Activated effector memory CD4-positive, alpha-beta T cell treated with Interleukin-2 at 50 U/mL for 16 hours (primary cell): Measurements from ENCODE around the gene AKT3.

Experiments
- DNase-seq: peaks from one replicate; pipeline ENCODE4 v3.0.0-alpha.2; 2020

AKT3 gene

DNA sequence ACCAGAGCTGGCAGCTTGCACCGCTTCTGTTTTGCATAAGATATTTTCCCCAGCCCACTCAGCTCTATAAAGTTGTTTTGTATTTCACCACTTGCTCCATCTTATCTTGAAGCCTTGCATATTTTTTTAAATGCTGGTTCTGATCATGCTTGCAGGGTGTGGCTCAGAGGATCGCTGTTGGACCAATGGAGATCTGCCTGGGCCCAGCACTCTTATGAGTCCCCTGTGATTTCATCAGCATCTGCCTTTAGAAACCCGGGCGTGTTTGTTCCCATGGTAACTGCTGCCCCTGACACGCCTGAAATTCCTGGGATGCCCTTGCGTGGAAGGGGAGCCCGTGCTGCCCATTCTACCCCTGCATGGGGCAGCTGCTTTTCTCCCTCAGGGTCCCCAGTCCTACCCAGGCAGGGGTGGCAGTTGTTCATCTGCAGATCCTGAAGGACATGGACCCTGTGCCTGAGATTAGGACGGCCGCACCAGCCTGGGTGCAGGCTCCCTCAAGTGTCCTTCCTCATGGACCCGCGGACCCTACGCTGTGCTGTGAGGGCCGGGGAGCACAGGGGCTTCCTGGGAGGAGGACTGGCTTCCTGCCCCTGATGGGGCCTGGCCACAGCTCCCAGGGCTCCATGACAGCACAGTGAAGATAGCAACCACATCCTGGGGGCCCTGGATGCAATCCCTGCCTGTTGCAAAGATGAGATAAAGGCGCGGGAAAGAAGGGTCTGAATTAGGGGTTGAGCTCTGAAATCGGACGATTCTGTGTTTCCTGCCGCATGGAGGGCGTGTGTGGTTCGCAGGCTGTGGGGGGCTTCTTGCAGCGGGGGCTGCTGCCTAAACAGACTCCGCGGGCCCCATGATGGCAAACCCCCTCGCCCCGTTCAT is 367.7 kb downstream of the AKT3 start:
- no peak for DNase-seq

DNA sequence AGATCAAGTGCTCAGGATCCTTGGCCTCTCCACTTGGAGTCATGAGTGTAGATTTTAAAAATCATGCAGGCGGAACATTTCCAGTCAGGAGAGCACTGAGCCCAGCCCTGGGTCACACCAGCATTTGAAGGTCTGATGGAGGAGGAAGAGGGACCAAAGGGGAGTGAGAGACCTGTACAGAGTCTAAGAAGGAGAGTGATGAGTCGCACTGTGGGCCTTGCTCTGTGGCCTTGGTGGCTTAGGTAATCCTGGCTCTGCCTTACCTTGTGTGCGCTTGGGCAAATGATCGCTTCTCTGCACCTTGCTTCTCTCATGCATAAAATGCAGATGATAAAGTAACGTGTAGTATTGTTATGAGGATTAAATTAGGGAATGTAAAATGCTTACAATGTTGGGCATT is 368.9 kb downstream of the AKT3 start:
- no peak for DNase-seq

DNA sequence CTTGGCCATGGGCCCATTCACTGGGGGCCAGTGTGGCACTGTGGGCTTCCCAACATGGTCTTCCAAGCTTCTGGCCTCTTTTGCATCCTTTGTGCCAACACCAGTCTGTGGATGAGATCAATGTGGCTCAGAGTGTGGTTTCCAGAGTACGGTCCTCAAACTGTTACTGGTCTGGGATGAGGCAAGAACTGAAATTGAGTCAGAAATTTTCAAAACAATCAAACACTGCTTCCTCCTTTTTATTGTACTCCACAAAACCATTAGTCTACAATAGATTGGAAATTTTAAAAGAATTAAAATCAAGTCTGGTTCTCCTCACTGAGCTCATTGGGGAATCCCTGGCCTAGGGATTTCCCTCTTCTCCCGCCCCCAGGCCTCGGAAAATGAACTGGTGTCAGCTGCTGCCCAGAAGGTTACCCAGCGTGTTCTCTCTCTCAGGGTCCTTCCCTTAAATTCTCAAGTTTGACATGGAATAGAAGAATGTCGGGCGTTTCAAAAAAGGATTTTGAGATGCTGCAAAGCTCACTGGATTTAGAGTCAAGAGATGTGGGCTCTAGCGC is 372.2 kb downstream of the AKT3 start:
- no peak for DNase-seq

DNA sequence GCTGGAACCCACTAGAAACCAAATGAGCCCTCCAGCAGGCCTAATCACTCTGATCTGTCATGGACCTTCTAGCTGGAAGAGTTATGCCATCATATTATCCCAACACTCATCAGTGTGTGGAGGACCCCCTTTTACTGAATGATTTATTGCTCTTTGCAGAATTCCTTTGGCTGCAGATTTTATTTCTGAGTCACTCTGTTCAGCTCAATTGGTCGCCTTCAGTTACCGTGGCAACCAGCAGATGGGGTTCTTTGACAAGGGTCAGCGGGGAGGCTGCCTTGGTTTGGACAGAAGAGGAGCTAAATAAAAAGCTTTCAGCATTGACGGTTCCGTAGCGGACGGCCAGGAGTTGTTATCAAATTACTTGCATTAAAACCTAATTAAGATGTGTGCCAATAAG is 374.1 kb downstream of the AKT3 start:
- no peak for DNase-seq

DNA sequence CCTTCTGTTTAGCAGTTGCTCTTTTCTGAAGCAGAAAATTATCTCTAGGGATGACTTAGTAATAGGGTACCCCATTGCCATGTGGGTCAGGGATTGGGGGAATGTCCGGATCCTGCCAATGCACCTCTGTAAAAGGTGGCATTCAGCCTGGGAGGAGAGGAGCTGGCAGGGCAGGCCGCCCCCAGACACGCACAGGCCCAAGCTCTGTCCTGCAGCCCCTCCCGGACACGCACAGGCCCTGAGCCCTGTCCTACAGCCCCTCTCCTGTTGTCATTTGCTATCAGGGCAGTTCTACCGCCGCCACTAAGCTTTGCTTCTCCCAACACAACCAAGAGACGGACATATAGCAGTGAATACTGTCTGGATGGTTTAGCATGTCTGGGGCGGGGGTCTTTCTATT is 375.1 kb downstream of the AKT3 start:
- DNase-seq, result no peak

DNA sequence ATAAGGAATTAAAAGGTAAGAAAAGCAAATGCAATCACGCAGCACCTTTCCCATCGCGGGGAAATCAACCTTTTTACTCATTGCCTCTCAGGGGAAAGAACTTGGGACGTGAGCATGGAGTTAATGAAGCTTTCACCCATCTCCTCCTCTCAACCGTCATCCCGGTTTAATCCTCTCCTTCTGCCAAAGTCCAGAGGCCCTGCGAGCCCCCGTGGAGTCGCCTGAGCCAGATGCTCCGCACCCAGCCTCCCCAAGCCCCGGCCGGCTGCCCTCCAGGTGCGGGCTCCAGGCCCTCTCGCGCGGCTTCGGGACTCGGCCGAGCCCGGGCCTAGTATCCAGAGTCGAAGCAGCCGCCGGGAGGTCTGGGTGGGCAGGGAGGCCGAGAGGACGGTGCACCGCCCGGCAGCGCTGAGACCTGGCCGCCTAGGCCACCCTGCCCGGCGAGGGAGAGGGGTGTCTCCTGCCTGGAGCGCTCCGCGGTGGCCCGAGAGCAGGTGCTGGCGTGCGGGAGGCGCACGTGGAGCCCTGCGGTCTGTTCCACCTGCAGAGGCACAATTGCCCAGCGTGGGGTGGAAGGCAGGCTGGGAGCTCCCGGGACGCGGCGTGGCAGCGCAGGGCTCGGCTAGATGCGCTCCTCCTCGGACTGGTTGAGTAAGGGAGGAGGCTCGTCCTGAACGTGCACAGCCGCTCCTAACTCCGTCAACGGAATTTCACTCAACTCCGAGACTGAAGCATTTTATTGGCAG is 375.7 kb downstream of the AKT3 start:
- DNase-seq, result no peak

DNA sequence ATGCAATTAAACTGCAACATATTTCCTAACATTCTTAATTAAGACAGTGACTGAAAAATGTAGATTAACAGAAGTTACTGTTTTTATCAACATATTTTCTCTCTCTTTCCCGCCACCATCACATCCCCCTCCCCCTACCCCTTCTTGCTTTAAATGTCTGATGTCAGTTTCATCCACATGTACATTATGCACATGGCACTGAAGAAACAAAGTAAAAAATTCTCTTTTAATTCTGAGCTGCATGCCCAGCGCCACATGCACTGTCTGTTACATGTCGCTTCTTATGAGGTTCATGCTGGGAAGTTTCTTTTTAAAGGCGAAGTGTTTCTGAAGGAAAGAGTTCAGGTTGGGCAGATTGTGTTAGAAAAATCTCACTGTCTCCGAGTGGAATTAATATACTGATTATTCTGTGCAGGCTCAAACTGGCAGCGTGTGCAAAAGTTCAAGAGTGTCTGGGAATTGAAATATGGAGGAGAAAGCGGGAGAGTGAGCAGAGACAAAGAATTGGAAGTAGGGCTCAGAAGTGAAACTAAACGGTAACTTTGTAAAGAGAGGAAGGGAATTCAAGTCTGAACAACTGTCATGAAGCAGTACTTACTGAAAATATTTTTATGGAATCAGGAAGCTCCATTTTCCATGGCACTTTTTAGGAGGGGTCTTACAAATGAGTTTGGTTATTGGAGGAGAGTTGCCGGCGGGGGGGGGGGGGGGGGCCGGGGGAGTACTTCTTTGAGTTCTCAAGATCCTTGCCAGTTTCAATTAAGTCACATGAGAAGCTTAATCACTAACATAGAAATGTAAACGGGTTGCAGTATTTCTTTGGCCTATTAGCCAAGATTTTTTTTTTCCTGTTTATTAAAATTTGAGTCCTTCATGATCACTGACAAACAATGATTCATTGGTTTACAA is 376.6 kb downstream of the AKT3 start:
- no peak for DNase-seq

DNA sequence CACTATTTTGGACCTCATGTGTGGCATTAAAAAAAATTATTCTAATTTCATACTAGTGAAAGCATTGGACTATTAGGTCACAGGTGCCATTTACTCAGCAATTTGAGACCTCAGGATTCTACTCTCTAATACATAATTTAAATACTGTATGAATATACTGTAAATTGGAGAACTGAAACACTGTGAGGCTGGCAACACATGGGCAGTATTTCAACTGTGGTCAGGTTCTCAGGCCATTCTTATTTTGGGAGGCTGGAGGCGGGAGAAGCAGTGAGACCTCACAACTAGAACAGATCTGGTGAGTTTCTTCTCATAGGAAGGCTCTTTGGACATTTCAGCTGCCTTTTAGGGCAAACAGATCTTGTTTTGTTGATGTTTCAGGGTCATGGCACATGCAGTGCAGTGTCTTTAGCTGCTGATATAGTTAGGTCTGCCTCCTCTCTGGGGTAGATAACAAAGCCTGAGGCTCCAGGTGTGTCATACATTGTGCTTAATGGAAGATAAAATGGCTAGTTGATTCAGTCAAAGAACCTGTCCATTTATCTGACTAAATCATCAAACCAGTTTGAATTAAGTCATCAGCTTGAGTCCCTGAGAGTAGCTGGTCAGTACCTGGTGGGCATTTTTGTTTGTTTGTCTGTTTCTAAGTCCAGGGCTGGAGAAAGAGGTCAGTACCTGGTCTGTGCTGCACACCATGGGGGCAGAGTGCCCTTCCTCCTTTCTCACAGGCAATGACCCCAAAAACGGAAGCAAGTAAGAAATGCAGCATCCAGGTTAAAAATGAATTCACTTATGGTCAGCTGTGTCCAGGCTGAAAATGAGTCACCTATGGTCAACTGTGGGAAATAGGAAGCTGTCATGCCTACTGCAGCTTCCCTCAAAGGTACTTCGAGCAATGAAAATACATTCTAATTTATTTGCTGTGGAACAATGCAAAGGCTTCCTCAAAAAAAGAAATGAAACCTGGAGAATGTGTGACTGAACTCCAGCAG is 378.0 kb downstream of the AKT3 start:
- no peak for DNase-seq

DNA sequence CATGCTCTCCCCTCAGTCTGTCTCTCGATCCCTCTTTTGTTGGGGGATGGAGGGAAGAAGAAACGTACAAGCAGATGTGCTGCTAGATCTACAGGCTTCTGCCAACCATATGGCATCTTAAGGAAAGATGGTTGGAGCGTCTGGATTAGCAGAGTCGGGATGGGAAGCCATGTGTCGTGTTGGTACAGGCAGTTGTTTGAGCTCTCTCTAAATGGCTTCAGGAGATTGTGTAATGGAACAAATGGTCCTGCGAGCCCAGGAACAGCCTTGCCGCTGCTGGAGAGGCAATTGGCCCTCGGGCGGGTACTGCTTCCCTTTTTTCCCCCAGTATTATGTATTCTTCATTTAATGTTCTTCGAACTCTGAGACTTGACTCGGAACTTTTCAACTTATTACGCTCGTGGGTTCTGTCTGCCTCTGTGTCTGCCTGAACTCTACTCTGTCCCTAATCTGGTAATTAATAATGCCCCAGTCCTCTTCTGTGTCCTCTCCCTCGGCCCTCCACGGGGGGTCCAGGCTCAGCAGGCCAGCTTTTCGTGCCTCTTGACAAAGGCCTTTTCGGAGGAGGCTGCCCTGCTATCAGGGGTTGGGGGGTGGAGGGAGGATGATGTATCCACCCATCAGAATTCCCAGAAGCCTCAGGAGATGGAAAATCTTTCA is 378.9 kb downstream of the AKT3 start:
- DNase-seq, result no peak

DNA sequence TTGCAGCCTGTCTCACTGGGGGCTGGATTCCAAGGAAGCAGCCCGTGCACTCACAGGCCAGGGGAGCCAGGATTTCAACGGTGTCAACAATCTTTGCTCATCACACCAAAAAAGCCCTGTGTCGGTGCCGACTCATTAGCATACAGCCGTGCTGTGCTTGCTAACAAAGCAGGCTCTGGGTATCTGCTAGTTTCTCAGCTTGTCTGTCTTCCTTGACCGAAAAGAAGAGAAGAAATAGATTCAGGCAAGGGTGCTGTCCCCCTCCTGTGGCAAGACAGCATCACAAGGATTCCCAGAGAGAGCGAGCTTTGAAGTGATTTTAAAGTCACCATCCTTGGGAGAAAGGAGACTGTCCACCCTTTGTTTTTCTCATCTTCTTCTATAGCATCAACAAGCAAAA is 379.5 kb downstream of the AKT3 start:
- no peak for DNase-seq

DNA sequence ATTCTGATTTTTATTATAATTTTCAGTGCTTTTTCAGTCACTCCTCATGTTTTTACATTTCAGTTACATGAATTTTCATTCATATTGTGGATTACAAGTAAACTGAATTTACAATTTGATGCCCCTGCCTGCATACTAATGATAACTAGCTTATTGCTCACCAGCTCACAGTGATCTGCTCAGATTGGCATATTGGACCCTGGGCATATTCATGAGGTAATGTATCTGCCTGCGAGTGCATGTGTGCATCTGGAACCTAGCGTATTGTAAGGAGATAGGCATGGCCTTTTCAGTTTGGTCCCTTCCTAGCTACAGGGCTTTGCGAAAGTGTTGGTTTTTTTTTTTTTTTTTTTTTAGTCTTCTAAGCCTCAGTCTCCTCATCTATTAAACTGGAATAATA is 380.5 kb downstream of the AKT3 start:
- no peak for DNase-seq

DNA sequence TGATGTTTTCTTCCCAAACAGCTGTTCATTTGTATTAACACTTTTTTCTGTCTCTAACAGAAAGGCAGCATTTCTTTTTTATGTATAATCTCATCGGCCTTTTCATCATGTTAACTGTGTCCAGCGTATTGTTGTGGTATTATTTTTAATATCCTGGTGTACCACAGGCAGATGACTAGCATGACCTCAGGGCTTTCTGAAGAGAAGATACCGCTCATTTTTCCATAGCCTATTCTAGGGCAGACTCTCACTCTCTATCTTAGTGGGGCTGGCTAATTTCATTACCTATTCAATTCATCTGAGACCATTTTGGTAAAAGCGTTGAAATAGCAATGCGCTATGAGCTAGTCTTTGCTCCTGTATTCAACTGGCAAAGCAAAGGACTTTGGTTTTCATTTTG is 384.3 kb downstream of the AKT3 start:
- DNase-seq, result no peak

DNA sequence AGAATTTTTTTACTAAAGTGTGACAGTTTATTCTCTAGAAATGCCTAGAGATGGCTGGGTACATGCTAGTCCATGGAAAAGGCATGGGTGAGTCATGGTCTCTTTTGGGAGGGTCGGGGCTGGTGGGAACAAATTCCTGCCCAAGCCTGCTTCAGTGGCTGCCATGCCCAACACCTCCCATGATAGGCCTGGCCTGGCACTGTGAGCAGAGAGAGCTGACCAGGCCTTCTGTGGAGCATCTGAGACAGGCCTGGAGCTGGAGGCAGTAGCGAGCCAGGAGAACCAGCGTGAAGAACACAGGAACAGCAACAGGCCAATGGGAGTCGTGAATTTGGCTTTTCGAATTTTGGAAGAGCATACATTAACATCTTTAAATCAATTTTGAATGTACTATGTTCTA is 385.0 kb downstream of the AKT3 start:
- no peak for DNase-seq

DNA sequence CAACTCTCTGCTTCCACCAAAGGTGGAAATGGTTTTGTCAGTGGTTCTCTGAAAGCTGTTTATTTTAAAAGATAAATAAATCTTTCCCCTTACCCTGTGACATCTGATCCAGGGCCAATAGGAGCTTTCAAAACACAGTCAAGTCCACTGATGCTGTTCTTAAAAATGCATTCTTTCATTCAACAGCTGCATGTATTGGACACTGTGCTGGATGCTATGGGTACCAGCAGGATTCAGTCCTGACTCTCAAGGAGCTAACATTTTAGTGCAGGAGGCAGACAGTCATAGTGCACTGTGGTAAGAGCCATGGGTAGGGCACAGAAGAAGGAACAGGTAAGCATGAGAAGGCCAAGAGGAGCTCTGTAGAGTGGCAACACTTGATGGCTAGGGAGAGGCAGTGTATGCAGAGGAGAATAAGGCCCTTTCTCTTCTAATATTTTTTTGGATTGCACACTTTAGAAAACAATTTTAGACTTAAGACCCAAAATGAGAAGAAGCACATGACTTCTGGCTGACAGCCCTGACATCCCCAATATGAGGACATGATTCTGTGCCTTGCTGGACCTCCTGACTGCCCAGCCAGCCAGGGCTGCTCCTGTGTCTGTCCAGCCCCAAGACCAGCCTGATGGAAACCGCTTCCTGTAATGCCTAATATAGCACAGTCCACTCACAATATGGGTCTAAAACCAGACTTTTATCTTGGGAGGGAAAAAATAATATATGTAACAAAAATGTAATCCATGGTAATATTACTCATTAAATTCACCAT is 386.9 kb downstream of the AKT3 start:
- no peak for DNase-seq

DNA sequence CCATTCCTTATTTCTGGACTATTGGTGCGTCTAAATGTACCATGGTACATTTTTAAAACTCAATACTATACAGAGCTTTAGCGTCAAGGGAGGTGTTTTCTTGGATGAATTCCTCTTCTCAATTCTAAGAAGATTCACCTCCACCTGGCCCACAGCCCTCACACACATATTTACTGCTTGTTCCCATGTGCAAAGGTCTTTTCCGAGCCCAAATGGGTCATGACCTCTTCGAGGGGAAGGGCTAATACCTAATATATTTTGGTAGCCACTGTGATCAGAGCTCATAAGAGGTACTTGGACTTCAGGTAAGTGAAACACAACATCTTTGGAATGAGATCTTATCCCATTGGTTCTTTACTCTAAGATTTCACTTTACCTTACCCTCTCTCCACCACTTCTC is 388.3 kb downstream of the AKT3 start:
- DNase-seq, result no peak

DNA sequence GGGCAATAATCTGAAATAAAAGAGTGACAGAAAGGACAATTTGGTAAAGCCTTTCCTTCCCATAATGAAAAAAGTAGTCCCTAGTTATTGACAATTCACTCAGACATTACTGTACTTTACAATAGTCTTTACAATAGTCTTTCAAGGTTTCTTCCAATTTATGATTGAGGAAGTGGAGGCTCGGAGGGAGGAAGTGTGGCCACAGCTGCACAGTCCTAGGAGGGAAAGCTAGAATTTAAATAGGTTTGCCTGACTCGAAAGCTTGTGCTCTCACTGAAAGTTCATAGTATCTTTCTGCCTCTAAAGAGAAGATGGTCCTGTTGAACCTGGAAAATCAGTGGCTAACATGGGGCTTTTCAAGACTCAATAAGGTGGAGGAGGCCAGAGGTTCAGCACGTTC is 391.0 kb downstream of the AKT3 start:
- DNase-seq, result no peak

DNA sequence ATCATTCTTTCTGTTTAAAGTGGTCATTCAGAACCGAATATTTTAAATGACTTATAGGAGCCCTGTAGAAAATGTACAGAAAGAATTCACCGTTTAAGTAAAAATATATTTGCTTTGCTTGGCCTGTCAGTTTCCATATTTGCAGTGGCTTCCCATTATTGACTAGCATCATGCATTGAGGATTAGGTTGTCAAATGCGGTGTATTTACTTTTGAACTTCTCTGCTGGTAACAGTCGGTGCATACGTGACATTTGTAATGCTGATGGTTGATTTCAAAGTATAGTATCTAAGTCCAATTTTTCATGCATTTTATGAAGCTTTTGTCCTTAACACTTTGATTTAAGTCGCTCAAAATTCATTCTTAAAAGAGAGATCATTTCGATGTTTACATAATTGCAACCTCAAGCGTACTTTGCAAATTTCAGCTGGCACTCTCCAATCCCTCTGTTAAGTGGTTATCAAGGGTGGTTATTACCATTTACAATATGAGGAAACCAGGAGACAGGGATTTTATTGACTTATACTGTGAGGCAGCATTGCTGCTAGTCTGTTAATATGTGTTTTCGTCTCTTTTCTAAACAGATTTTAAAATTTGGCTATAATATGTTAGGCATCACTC is 392.6 kb downstream of the AKT3 start:
- DNase-seq, result no peak

DNA sequence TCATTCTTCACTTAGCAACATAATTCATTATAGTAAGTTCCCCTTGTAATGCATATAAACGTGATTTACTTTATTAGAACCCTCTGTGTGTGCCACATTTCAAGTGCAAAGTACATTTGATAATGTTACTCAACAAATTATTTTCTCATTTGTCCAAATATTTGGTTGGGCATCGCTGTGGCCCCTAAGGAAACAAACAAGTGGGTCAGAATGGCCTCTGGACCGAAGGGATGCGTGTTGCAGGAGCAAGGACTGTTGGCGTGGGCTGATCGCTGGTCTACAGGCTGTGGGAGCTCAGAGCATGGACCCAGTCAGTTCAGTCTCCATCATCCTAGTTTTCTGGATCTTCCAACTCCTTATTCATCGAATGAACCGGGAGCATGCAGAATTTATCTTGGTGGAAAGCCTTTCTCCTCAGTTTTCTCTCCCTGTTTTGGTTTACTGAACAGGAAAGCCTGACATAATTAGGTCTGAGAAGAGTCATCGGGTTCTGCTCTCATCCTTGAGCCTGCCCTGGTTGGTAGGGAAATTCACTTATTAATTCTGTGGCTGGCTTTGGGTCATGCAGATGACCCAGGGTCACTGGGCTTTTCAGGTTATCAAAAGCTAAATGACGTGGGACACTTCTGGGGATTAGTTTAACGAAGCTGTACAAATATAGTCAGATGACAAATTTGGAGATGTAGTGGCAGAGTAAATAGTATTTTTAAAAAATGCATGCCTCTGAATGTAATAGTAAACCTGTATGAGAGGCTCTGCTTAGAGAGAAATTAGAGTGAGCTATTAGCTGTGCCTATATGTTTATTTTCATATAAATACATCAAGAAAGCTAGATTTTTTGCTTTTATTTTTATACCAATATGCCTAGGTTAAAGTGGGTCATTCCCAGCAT is 394.0 kb downstream of the AKT3 start:
- DNase-seq, result no peak
